NCI-H2107 (cell line): ENCODE data around the gene CC2D2A.

Experiments used
- DNase-seq: peaks from one replicate; lab custom pipeline; 2025; lab: John Stamatoyannopoulos, UW

Gene CC2D2A

DNA sequence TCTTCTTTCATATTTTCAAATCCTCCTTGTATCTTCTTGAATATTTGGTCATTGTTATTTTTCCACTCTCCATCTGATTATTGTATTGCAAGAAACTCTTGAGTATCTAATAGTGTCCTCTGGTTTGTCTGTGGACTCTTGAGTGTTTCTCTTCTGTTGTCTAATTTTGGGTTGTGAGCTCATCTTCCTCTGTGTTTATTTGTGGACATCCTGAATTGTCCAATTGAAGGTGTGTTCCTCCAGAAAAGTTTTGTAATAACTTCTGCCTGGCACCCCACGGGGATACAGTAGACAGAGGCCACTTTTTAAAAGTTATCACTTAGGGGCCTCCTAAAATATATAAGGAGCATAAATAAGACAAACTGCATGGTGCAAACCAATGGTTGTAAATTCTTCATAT is 3.1 kb upstream of the CC2D2A start:
- no peak for DNase-seq

DNA sequence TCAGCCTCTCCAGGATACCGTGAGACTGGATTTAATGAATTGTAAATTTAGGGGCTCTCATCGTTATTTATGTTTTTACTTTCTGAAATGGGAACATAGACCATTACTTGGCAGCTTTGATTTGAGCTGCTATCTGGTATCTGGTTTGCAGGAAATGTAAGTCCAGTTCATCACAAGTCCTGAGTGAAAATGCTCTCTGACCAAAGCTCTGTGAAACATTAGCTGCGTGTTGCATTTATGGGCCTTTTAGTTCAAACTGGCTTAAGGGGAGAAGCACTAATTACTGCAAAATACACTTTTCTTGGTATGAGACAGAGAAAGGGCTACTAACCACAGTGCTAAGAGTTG is 420 bp downstream of the CC2D2A start:
- no peak for DNase-seq

DNA sequence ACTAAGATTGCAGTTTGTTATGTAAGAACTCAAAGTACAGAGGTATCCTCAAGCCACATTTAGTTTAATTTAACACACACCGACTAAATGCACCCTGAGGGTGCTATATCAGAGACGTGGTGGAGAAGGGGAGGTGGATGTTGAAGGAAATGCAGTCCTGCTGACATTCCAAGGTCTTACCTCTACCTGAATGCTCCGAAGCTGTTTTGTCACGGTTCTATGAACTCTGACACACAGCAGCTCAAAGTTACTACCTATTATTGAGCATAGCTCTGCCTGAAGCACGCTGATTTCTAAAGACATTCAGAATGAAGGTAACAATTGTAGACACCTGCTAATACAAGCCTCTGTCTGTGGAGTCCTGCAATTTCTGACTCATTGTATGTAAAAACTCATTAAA is 6.7 kb downstream of the CC2D2A start:
- DNase-seq, result no peak

DNA sequence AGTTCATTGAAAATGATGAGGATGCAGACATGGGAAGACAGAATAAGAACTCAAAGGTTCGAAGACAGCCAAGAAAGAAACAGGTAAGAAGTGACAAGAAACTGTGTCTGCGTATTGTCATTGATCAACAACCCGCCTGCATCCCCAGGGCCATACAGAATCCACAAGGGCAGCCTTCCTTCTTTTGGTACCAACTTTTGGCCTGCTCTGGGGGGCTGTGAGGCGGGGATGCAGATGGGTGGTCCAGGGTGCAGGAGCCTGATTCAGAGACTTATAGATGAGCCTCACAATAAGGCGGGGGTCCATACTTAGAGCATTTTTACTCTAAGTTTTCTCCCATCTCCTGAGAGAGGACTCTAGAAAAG is 9.0 kb downstream of the CC2D2A start:
- no peak for DNase-seq

DNA sequence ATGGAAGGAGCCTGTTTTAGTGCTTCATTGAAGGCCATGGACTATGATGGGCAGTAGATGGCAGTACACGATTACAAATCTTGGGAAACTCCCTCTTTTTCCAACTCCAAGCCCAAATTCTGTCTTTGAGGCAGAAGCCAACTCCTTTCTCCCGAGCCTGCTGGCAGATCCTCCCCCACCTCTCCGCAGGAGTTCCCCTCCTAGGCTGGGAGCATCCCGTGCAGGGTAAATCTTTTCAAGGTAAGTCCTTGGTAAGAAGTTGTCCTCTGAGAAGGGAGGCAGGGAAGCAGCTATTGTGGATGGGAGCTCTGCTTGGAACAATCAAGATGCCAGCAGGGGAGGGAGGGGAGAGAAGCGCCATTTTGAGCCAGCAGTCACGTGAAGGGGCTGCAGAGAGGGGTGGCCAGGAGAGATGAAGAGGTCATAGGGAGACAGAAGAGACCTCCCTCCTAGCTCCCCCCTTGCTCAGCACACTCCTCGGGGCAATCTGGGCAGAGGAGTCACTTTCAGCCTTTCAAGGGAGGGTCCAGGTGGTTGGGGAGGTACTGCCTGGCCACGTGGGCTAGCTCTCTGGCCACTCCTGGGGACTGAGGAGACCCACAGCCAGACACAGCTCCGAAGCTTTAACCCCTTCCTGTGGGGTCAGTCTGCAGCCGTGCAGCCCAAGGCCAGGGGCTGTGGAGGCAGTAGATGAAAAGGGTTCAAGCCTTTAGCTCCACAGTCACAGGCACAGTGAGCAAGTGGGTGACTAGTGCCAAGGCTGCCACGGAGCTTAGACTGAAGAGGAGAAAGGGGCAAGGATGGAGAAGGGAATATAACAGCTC is 9.6 kb downstream of the CC2D2A start:
- DNase-seq, result peak; percentile 46

DNA sequence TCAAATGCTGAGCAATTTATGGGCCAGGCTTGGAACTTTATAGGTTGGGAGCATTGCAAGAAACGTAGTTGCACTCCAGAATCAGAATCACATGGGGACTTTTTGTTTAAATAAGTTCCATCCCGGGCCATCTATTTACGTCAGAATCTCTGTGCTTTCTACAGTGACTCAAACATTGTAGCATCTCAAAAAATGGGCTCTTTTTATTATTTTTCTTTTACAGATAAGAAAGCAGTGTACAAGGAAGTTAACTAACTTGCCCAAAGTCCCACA is 10.2 kb downstream of the CC2D2A start:
- DNase-seq, result no peak

DNA sequence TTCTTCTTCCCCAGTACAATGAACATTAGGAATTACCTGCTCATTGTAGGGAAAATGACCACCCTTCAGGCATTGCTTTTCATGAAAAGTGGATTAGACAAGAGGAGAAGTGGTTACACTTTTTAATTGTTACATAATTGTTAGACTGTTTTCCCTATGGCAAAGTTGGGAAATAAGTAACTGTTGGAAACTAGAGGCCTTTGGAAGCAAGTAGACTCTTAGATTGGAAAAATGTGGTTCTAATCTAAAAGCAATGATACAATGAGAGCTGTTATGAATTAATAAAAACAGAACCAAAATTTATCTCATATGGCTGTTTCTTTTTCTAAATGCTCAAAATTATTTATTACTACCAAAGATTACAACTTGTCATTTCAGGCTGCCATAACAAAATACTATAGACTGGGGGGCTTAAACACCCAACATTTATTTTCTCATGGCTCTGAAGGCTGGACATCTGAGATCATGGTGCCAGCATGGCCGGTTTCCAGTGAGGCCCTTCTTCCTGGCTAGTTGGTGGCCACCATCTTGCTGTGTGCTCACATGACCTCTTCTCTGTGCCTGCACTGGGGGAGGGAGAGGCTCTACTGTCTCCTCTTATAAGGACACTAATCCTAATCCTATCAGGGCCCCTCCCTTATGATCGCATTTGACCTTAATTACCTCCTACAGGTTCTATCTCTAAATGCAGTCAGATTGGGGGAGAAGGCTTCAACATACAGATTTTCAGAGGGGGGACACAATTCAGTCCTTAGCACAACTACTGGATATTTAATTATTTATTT is 12.5 kb downstream of the CC2D2A start:
- no peak for DNase-seq

DNA sequence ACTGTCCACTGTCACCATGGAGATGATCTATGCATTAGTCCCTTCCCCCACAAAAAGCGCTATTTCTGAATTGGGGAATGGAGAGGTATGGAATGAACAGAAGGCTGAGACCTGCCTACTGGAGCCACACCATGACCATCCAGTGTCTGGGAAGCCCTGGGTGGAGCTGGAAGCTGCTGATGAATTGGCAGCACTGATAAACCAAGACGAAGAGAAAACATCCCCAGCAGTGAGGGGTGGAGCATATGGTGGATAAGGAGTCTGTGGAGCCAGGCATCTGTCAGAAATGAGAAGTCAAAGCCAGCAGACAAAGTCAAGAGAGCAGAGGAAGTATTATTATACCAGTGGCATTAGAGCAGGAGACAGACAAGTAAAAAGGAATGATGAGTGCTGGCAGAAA is 13.2 kb downstream of the CC2D2A start:
- no peak for DNase-seq

DNA sequence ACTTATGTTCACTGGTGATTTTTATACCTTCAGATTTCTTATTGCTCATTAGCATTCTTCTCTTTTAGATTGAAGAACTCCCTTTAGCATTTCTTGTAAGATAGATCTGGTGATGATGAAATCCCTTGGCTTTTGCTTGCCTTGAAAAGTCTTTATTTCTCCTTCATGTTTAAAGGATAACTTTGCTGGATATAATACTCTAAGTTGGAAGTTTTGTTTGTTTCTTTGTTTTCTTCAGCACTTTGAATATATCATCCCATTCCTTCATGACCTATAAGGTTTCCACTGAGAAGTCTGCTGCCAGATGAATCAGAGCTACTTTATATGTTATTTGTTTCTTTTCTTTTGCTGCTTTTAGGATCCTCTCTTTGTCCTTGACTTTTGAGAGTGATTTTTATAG is 18.5 kb downstream of the CC2D2A start:
- DNase-seq, result no peak

DNA sequence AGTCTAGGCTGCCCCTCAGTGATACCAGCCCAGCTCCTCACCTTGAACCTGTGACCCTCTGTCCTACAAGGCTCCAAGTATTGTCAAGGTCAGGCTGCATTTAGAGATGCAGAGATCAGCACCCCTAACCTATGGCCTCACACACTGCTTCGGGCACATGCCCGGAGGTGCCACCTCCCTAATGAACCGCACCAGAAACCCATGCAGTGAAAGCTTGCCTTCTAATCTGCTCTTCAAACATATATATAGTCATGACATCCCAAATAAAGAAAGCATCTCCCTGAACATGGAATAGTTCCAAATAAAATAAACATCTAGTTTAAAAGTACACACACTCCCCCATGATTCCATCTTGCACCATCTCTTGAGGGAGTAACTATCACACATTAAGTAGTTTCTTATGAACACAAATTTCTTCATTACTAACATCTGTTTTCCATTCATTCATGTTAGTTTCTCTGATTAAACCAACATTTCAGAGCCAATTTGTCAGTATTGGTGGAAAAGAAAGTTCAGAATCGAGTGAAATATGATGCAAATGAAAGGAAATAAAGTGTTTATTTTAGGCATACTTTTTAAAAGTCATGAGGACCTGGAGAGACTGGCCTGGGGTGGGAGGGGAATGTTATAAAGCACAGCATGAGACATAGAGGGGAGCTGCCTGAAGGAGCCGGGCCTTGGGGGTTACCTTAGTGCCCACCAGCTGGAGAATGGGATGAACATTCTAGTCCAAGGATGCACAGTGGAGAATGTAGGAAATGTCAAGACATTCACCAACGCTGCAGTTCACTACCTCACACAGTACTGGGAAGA is 19.2 kb downstream of the CC2D2A start:
- no peak for DNase-seq

DNA sequence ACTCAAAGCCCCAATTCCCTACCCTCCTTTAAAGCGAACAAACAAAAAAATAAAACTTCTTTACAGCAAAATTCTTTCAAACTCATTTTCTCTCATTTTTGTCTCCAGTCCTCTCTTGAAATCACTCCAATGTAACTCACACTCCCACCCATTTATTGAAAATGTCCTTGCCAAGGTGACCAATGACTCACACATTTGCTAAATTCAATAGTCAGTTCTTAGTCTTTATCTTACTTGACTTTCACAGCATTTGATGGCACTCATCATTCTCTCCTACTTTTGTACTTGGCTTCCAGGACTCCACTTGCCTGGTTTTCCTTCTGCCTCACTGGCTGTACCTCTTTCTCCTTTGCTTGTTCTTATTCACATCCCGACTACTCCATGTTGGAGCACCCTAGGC is 19.9 kb downstream of the CC2D2A start:
- DNase-seq, result no peak

DNA sequence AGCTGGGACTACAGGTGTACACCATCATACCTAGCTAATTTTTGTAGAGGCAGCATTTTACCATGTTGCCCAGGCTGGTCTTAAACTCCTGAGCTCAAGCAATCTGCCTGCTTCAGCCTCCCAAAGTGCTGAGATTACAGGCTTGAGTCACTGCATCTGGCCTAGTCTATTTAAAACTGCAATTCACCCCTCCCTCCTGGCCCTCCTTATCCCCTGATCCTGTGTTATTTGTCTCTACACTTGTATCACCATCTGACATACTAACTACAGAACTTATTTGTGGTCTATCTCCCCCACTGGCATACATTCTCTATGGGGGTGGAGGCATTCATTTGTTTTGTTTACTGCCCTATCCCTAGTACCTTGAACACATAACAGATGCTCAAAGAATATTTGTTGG is 23.7 kb downstream of the CC2D2A start:
- DNase-seq, result no peak

DNA sequence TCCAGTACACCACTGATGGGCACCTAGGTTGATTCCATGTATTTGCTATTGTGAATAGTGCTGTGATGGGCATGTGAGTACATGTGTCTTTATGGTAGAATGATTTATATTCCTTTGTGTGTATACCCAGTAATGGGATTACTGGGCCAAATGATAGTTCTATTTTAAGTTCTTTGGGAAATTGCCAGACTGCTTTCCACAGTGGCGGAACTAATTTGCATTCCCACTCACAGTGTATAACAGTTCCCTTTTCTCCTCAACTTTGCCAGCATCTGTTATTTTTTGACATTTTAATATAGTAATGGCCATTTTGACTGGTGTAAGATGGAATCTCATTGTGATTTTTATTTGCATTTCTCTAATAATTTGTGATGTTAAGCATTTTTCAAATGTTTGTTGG is 25.9 kb downstream of the CC2D2A start:
- DNase-seq, result no peak

DNA sequence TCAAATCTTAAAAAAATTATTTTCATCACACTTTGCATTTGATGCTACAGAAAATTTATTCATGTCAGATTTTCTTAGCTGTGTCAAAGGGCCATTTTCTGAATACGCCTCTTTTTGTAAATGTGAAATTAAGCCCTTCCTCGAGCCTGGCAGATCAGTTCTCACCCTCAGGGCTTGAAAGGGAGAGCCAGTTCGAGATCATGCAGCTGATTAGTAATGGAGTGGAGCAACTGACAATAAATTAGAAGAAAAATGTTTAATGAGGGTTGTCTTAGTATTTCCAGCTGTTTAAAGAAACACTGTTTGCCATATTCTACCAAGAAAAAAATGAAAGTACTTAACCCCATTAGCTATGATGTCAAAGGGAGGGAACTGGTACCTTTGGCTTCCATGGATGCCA is 28.7 kb downstream of the CC2D2A start:
- DNase-seq, result no peak

DNA sequence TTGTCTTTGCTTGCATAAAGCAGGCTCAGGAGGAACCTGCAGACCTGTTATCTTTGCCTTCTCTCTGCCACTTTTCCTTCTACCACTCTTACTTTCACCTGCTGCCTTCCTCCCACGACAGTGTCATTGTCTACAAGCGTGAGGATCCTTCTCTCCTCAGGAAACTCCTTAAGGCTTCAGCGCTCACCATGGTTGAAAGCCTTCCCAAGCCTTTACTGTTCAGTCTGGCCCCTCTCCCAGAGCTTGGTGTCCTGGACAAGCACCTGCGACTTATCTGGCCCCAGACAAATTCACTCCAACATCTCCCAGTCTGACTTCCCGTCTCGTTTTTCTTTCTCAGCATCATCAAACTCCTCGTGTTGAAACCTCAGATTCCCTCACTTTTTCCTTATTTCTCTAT is 31.0 kb downstream of the CC2D2A start:
- DNase-seq, result no peak

DNA sequence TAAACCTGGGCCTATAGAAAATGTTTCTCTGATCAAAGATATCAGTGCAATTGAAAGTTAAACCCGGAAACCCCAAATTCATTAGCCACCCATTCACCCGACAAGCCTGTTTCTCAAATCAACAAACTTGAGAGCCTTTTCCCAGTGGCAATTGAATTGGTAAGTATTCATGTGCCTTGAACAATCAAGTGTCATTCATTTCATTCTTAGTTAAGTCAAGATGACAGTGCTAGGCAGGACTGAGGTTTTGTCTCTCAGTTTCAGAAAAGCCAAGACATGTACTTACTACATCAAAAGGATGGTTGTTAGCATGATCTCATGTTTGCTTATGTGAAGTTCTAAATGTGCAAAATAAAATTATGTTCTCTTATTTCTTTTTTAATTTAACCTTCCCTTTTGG is 32.3 kb downstream of the CC2D2A start:
- DNase-seq, result no peak

DNA sequence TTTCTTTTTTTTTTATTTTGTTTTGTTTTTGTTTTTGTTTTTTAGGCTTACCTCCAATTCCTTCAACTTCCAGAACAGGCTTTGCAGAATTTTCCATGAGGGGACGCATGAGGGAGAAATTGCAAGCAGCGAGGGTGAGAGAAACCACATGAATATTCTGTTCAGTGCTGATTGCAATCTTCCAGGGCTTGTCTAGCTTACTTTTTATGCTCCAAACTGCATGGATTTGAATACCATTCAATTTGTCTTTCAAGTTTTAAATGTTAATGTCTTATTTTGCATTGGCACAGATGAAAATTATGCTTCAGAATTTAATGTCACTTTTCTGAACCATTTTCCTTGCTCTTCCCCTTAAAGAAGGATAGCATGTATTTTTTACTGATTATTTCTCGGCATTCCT is 32.7 kb downstream of the CC2D2A start:
- DNase-seq, result no peak

DNA sequence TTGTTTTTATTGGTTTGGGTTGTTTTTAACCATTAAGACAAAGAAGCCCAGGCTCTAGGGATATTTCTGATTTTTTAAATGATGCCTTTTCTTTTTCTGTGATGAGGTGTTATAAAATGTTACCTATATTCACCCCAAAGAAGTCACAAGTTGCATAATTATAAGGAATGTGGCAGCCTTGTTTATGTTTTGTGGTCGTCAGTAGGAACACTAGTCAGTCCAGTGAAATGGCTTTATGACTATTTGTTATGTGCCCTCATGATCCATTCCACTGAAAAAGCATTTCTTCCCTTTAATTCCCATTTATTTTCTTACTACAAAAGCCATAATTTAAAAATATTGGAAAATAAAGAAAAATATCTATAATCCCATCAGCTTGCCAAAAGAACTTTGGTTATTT is 34.4 kb downstream of the CC2D2A start:
- DNase-seq, result no peak

DNA sequence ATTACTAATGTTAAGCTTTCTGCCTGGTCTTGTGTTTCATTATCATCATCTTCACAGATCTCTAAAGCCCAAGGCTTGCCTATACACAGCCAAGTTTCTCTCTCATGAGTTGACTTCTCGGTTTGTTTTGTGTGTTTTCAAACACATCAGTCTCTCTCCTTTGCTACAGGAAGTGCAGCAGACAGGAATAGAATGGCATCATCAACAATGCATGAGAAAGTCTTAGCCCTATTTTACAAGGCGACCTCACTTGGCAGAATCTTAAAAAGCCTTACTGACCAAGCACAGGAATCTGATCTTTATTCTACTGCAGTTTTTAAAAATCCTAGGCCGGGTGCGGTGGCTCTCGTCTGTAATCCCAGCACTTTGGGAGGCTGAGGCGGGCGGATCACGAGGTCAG is 36.8 kb downstream of the CC2D2A start:
- no peak for DNase-seq

DNA sequence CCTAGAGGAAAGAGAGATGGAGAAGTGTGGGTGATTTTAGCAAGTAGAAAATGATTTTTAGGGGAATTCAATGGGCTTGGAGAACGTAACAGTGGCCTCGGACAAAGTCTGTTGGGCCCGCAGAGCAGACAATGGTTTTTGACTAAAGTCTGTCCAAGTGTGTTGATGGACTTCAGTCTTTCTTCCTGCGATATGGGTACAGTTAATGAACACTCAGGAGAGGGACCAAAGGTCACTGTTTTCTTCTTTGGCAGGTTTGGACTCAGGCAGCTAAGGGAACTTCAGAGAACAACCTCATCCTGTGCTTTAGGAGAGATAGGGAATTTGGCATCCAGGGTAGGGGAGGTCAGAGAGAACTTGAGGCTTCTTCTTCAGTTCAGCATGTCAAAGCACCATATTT is 38.0 kb downstream of the CC2D2A start:
- DNase-seq, result no peak

DNA sequence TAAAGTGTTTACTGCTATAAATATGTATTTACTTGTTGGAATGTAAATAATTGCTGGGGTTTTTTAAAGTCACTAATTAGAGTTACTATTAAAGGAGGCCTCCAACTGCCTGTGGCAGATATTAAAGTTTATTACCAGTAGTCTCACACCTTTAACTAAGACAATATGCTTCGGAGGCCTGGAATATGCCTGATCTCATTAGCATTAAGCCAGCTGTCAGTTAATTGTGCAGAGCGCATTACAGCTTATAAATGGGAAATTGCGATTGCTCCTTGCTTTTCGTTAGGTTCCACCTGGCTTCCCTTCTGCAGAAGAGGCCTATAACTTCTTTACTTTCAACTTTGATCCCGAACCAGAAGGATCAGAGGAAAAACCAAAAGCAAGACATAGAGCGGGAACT is 41.3 kb downstream of the CC2D2A start:
- no peak for DNase-seq

DNA sequence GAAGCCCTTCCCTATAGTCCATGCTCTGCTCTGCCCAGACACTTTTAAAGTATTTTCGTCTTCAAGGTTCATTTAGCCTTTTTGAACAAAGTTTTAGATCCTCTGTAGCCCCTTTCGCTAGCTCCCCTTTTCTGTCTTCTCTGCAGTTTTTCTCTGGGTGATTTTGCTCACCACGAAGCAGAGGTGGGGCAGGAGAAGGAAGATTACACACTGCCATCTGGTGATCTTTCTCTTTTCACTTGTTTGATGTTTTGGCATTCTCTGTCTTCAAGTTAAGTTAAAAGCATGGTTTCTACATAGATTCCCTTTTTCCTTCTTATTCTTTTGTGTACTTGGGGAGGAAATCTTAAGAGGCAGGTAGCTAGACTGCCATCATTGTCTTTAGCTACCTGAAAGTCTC is 43.9 kb downstream of the CC2D2A start:
- no peak for DNase-seq

DNA sequence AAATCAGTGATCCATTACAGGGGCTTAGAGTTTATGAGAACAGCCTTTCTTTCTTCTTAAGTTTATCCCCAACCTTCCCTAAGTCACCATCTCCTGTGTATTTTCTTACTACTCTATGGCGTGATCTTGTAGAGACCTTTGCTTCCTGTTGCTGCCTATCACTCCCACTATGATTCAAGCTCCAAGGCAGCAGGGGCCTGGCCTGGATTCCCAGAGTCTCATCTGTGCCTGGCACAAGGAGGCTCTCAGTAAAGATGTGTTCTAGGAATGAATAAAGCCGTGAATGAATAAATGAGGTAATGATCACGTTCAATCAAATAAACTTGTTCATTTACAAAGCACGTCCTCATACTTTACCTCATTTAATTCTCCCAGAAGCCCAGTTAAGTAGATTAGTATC is 45.4 kb downstream of the CC2D2A start:
- no peak for DNase-seq
